K562 (cell line): ENCODE data around the gene MAPT. TPM values are rescaled to one million over a fixed set of nuclear protein-coding genes. Genes with fewer than 3 reads are reported as not detected.

Experiments used
- ARID2 ChIP-seq: fragments of 450-650 bp; IDR thresholded peaks from 2 replicates; pipeline ENCODE4 v1.6.1; 2017; ENCODE audit warnings: antibody characterized with exemption, mild to moderate bottlenecking
- ATF1 ChIP-seq, 2 experiments: fragments of 450-650 bp in 1 of 2; IDR thresholded peaks; 2 replicates each; pipeline ENCODE4 v1.6.1; 2016; ENCODE audit warnings: missing compliant biosample characterization in 1 of 2, missing genetic modification characterization in 1 of 2
- ATF7 ChIP-seq: fragments of 450-650 bp; IDR thresholded peaks from 2 replicates; pipeline ENCODE4 v1.7.1; 2014; ENCODE audit warnings: mild to moderate bottlenecking, moderate library complexity
- CHCHD3 ChIP-seq: fragments of 250-450 bp; sonication (Bioruptor Pico); IDR thresholded peaks from 2 replicates; pipeline ENCODE4 v2.1.2; 2022; ENCODE audit warnings: mild to moderate bottlenecking
- HDAC6 ChIP-seq: IDR thresholded peaks from 2 replicates; pipeline ENCODE4 v1.6.1; 2012; ENCODE audit warnings: low read depth, mild to moderate bottlenecking, control low read depth, inconsistent platforms, low read length, moderate library complexity
- HDAC8 ChIP-seq: fragments of 450-650 bp; IDR thresholded peaks from 2 replicates; pipeline ENCODE4 v1.6.1; 2016; ENCODE audit warnings: mild to moderate bottlenecking, missing genetic modification characterization, moderate library complexity, missing compliant biosample characterization
- MAX ChIP-seq: sonication (generic); formaldehyde crosslinking; IDR thresholded peaks from 2 replicates; pipeline ENCODE4 v1.9.0; 2022; ENCODE audit warnings: mild to moderate bottlenecking, missing genetic modification reagents
- NBN ChIP-seq: fragments of 450-650 bp; IDR thresholded peaks from 2 replicates; pipeline ENCODE4 v1.6.1; 2016; ENCODE audit warnings: low read depth, mild to moderate bottlenecking
- RBM15 ChIP-seq: fragments of 200-400 bp; formaldehyde crosslinking; IDR thresholded peaks from 2 replicates; pipeline ENCODE4 v1.6.1; 2018; ENCODE audit warnings: mild to moderate bottlenecking, low read length, moderate library complexity; ENCODE audit not compliant: insufficient read depth
- RNF219 ChIP-seq: fragments of 250-450 bp; sonication (Bioruptor Pico); IDR thresholded peaks from 2 replicates; pipeline ENCODE4 v1.5.0; 2022; ENCODE audit warnings: mild to moderate bottlenecking
- SNIP1 ChIP-seq: fragments of 450-650 bp; IDR thresholded peaks from 2 replicates; pipeline ENCODE4 v1.7.1; 2017; ENCODE audit warnings: low read depth, mild to moderate bottlenecking
- TFE3 ChIP-seq: fragments of 450-650 bp; formaldehyde crosslinking; IDR thresholded peaks from 2 replicates; pipeline ENCODE4 v1.4.0; 2020; ENCODE audit warnings: mild to moderate bottlenecking, mixed read lengths
- TSC22D4 ChIP-seq: fragments of 450-650 bp; IDR thresholded peaks from 2 replicates; pipeline ENCODE4 v1.6.1; 2016; ENCODE audit warnings: missing genetic modification characterization, missing biosample characterization, control low read depth
- XRCC5 ChIP-seq: fragments of 200-400 bp; formaldehyde crosslinking; IDR thresholded peaks from 2 replicates; pipeline ENCODE4 v1.6.1; 2017; ENCODE audit warnings: low read depth, mild to moderate bottlenecking, low read length
- ZBTB49 ChIP-seq: sonication (generic); formaldehyde crosslinking; IDR thresholded peaks from 2 replicates; pipeline ENCODE4 v1.8.0; 2022; ENCODE audit warnings: missing genetic modification reagents, mild to moderate bottlenecking, borderline replicate concordance
- ZBTB7A ChIP-seq: IDR thresholded peaks from 2 replicates; pipeline ENCODE4 v1.6.1; 2011; ENCODE audit warnings: low read depth, mild to moderate bottlenecking, low read length, moderate library complexity, borderline replicate concordance; ENCODE audit not compliant: control insufficient read depth
- ZNF561 ChIP-seq: fragments of 450-650 bp; formaldehyde crosslinking; conservative IDR thresholded peaks from 2 replicates; pipeline ENCODE4 v1.4.0; 2020; ENCODE audit warnings: mild to moderate bottlenecking, moderate library complexity
- ZNF764 ChIP-seq: fragments of 250-450 bp; sonication (Bioruptor Pico); IDR thresholded peaks from 2 replicates; pipeline ENCODE4 v1.4.0; 2020; ENCODE audit warnings: low read depth, mild to moderate bottlenecking, moderate library complexity
- ZSCAN29 ChIP-seq: fragments of 450-650 bp; IDR thresholded peaks from 2 replicates; pipeline ENCODE4 v1.6.1; 2017
- polyA plus RNA-seq, 8 experiments: library from polyadenylated mRNA; depleted of rRNA in 4 of 8; stranded (reverse) in 5 of 8; unstranded in 3 of 8; fragments of >200 nt; fragmentation: Nextera tagmentation in 2 of 8; fragmentation: Illumina TruSeq in 1 of 8; extraction: Ambion mirVana in 2 of 8; extraction: Trizol in 1 of 8; gene quantifications; 2 replicates each; pipeline versions ENCODE4 v1.2.1 to v1.2.3, GENCODE V29; 2011 to 2014; ENCODE audit warnings: inconsistent platforms in 1 of 8, missing spikeins in 1 of 8
- total RNA-seq, 7 experiments: library from RNA; depleted of rRNA in 6 of 7; stranded (reverse); fragments of >200 nt in 6 of 7; fragmentation: Illumina TruSeq in 2 of 7; extraction: Trizol in 2 of 7; gene quantifications; 2 replicates each; pipeline versions ENCODE4 v1.2.1 to v1.2.3, GENCODE V29; 2011 to 2021; ENCODE audit warnings: low replicate concordance in 1 of 7
- TF ChIP-seq, protein P1 (sequence below): fragments of 250-450 bp; sonication (Bioruptor Pico); IDR thresholded peaks from 2 replicates; pipeline ENCODE4 v1.5.0; 2021

The MAPT gene
- total and polyA plus RNA-seq, 9 of the 15 experiments (the other 6 are each of a cell fraction or from before 2014, with no cell fraction given) = 0.04 to 1.1 (median 0.36) TPM

DNA sequence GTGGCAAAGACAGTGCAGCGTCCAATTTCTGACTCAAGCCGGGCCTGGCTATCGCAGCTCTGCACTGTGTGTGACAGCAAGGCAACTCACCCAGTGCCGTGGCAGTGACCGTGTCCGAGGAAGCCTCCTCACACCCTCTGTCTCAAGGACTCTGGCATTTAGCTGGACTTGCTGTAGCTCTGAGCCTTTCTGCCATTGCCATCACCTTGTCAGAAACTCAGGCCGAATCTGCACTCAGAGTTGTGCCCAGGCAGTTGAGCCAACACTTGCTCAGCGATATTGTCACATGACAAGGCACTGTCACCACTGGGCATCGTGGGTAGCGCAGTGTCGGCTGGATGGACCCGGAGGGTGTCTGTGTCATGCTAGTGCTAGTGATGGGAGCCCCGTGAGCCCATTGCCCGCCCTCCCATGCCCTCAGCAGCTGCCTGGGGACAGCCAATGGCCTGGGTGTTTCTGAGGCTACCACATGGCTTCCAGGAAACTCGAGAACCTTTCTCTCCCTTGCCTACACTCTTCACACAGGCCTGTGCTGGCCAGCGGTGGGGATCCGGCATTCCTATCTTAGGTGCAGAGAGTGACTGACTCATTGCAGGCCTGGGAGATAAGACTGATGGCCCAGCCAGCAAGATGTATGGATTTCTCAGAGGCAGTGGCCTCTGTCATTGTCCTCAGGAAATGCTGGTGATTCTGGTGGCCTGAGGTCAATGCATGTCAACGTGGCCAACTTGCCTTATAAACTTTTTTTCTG, 82.6 kb downstream of the MAPT start (continued):
- no peak for TF ChIP-seq ZBTB49 (CRISPR knock-in tag)
- TF ChIP-seq NBN = peak; percentile 76
- TF ChIP-seq ATF7 = 0 out of 2 replicates have a peak, but pooled peaks have one; percentile 72
- no peak for TF ChIP-seq RBM15
- no peak for TF ChIP-seq HDAC6
- TF ChIP-seq ZNF561 (CRISPR knock-in tag) = no peak
- no peak for TF ChIP-seq TSC22D4 (tag)
- no peak for TF ChIP-seq ATF1 (CRISPR knock-in tag; IDR thresholded peaks at IDR 0.05)
- peak; percentile 66 for TF ChIP-seq ATF1 (tag; IDR thresholded peaks at IDR 0.05)
- no peak for TF ChIP-seq ZNF764 (CRISPR knock-in tag)
- TF ChIP-seq TFE3 (CRISPR knock-in tag) = peak; percentile 87
- no peak for TF ChIP-seq ZBTB7A
- no peak for TF ChIP-seq RNF219 (CRISPR knock-in tag)
- peak; percentile 85 for TF ChIP-seq MAX (CRISPR knock-in tag)
- TF ChIP-seq HDAC8 (tag) = peak; percentile 84
- no peak for TF ChIP-seq CHCHD3 (CRISPR knock-in tag)
- TF ChIP-seq ARID2 = no peak
- TF ChIP-seq, protein P1, sequence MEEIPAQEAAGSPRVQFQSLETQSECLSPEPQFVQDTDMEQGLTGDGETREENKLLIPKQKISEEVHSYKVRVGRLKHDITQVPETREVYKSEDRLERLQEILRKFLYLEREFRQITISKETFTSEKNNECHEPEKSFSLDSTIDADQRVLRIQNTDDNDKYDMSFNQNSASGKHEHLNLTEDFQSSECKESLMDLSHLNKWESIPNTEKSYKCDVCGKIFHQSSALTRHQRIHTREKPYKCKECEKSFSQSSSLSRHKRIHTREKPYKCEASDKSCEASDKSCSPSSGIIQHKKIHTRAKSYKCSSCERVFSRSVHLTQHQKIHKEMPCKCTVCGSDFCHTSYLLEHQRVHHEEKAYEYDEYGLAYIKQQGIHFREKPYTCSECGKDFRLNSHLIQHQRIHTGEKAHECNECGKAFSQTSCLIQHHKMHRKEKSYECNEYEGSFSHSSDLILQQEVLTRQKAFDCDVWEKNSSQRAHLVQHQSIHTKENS (CRISPR knock-in tag) = no peak
- TF ChIP-seq ZSCAN29 = no peak
- no peak for TF ChIP-seq SNIP1
- no peak for TF ChIP-seq XRCC5
